Endothelial cell of umbilical vein (primary cell): ENCODE measurements around the gene PIGW. TPM values are rescaled to one million over a fixed set of nuclear protein-coding genes. Genes with fewer than 3 reads are reported as not detected.
A peak's percentile ranks its signal among the peaks of the same experiment; 100 is the strongest.

Experiments used
- BruUV-seq: library from RNA; stranded (reverse); fragments of 400-500 nt; replicated peaks from 2 replicates; lab custom pipeline; 2021; lab: Mats Ljungman, UMichigan
- CTCF ChIA-PET: fragments of 300-600, 350-600 bp; sonication (Branson Sonifier 250); formaldehyde crosslinking; loops from one replicate; lab custom pipeline; 2021; ENCODE audit warnings: antibody characterized with exemption, inconsistent platforms; lab: Charles Lee
- POLR2A ChIA-PET: fragments of 300-600, 350-600 bp; sonication (Branson Sonifier 250); formaldehyde crosslinking; loops from one replicate; lab custom pipeline; 2021; ENCODE audit warnings: antibody characterized with exemption, inconsistent platforms; lab: Charles Lee
- DNase-seq: peaks from one replicate; pipeline ENCODE4 v3.0.0-alpha.2; 2011; ENCODE audit warnings: low read depth, low spot score
- FAIRE-seq: peaks from 2 replicates; lab custom pipeline; 2011; peaks lifted over from hg19 to GRCh38; lab: Jason Lieb, UNC
- H2AFZ ChIP-seq: 2 replicates; pipeline ENCODE4 v1.6.0; 2012; ENCODE audit warnings: low read depth, low read length, control low read depth, inconsistent platforms
- H3K27ac ChIP-seq: 2 replicates; pipeline ENCODE4 v1.5.1; 2011; ENCODE audit warnings: low read depth, mild to moderate bottlenecking, control low read depth, low read length, moderate library complexity; ENCODE audit not compliant: insufficient read depth
- H3K27me3 ChIP-seq, 2 experiments: 2 replicates each; pipeline versions ENCODE4 v1.6.0 to v1.6.1; 2011; ENCODE audit warnings: low read length in 2 of 2, mixed read lengths in 1 of 2; ENCODE audit not compliant: control insufficient read depth in 2 of 2, insufficient read depth in 2 of 2
- H3K36me3 ChIP-seq, 2 experiments: 2 replicates in 1 of 2; 3 replicates in 1 of 2; pipeline ENCODE4 v1.5.1; 2011; ENCODE audit warnings: low read length in 2 of 2, mild to moderate bottlenecking in 1 of 2, moderate library complexity in 1 of 2; ENCODE audit not compliant: control insufficient read depth in 2 of 2, insufficient read depth in 2 of 2; ENCODE audit errors: extremely low read depth in 1 of 2
- H3K4me1 ChIP-seq: 3 replicates; pipeline ENCODE4 v1.5.1; 2011; ENCODE audit warnings: mild to moderate bottlenecking, low read length; ENCODE audit not compliant: control insufficient read depth, insufficient read depth; ENCODE audit errors: extremely low read depth
- H3K4me2 ChIP-seq: 2 replicates; pipeline ENCODE4 v1.6.1; 2011; ENCODE audit warnings: low read length, control low read depth, mixed read lengths; ENCODE audit not compliant: insufficient read depth
- H3K4me3 ChIP-seq, 3 experiments: fragments of 200-600 bp in 1 of 3; sonication (generic), shearing (Covaris generic) in 1 of 3; replicated peaks in 1 of 3; 2 replicates each; pipeline ENCODE4 v1.5.1; 2011 to 2016; ENCODE audit warnings: control low read depth in 3 of 3, low read length in 3 of 3, mild to moderate bottlenecking in 2 of 3, inconsistent platforms in 1 of 3, low read depth in 1 of 3, moderate library complexity in 1 of 3; ENCODE audit not compliant: insufficient read depth in 1 of 3
- H3K79me2 ChIP-seq: 2 replicates; pipeline ENCODE4 v1.6.0; 2012; ENCODE audit warnings: low read length, inconsistent platforms; ENCODE audit not compliant: control insufficient read depth, insufficient read depth
- H3K9ac ChIP-seq: replicated peaks from 2 replicates; pipeline ENCODE3; 2011; ENCODE audit warnings: low read length, control low read depth; ENCODE audit not compliant: insufficient read depth; ENCODE audit errors: extremely low read depth
- H3K9me1 ChIP-seq: replicated peaks from 3 replicates; pipeline ENCODE4 v1.6.0; 2011; ENCODE audit warnings: mild to moderate bottlenecking, low read length; ENCODE audit not compliant: control insufficient read depth, insufficient read depth; ENCODE audit errors: extremely low read depth
- H3K9me3 ChIP-seq: replicated peaks from 2 replicates; pipeline ENCODE4 v1.5.1; 2012; ENCODE audit warnings: low read length, inconsistent platforms; ENCODE audit not compliant: control insufficient read depth, insufficient read depth
- H4K20me1 ChIP-seq: replicated peaks from 2 replicates; pipeline ENCODE3; 2011; ENCODE audit warnings: mild to moderate bottlenecking, low read length; ENCODE audit not compliant: control insufficient read depth, insufficient read depth; ENCODE audit errors: extremely low read depth
- EZH2 ChIP-seq: IDR thresholded peaks from 2 replicates; pipeline ENCODE4 v1.6.1; 2012; ENCODE audit warnings: borderline replicate concordance, low read depth, mild to moderate bottlenecking, moderate library complexity, low read length, inconsistent platforms; ENCODE audit not compliant: severe bottlenecking
- MAX ChIP-seq: IDR thresholded peaks from 2 replicates; pipeline ENCODE4 v1.6.1; 2011; ENCODE audit not compliant: insufficient read depth, insufficient read length
- MYC ChIP-seq: IDR thresholded peaks from one replicate; pipeline ENCODE4 v1.6.1; 2011; ENCODE audit warnings: mild to moderate bottlenecking, low read depth, low read length
- POLR2A ChIP-seq: IDR thresholded peaks from 2 replicates; pipeline ENCODE4 v1.6.1; 2012; ENCODE audit warnings: low read depth, mild to moderate bottlenecking, control low read depth, low read length
- POLR2AphosphoS5 ChIP-seq: IDR thresholded peaks from 2 replicates; pipeline ENCODE4 v1.6.1; 2012; ENCODE audit warnings: low read depth, mild to moderate bottlenecking, control low read depth, low read length, moderate library complexity; ENCODE audit not compliant: insufficient read depth
- dilution Hi-C: fragments of 300-500 bp; cut with MboI; formaldehyde crosslinking; loops from one replicate; pipeline ENCODE4 v1.15.0; 2019; ENCODE audit warnings: low sequenced_read_pairs; ENCODE audit not compliant: extremely low pct_ligation_motif_present
- intact Hi-C: fragments of 100-400 bp; cut with micrococcal nuclease; formaldehyde crosslinking; loops from one replicate; pipeline ENCODE4 v1.10.0; 2022
- polyA plus RNA-seq, 4 experiments: library from polyadenylated mRNA; depleted of rRNA in 3 of 4; stranded (reverse) in 3 of 4; unstranded in 1 of 4; fragments of >200 nt; gene quantifications; 2 replicates each; pipeline versions ENCODE4 v1.2.1 to v1.2.3, GENCODE V29; 2011 to 2012; ENCODE audit warnings: missing spikeins in 1 of 4
- total RNA-seq: library from RNA; stranded (reverse); gene quantifications from 2 replicates; pipeline ENCODE4 v1.2.3, GENCODE V29; 2021

PIGW gene
- total and polyA plus RNA-seq, 2 donors (not counting 3 experiments of a cell fraction or from before 2014, with no cell fraction given), result 5.9 to 13.1 TPM

GRCh38 chr17:36486204-36487194 lies 48.3 kb upstream of the PIGW start, which contains the start of gene ZNHIT3:
Gene ZNHIT3 (plus strand): TSS chr17:36486681. CDS start chr17:36486700, 19 bp downstream.
- CTCF ChIA-PET, result interaction anchor here (0.6 to 1.0 kb wide), 3 partner anchors 9 to 26 kb away, joined by 3 read pairs; no protein-coding TSS in a partner anchor
- BruUV-seq, result TSS peak; percentile 49
- Histone ChIP-seq H3K27me3 (peaks cover 0 to 9% of the 10 kb centered on the region in 2 experiments), H3K79me2 (peaks cover 24% of the 10 kb centered on the region), H3K27ac (peak within 1 kb of the TSS; percentile 3), H4K20me1 (no peaks in the 10 kb centered on the region), H3K9ac (peak within 1 kb of the TSS; percentile 36), H3K9me1 (no peaks in the 10 kb centered on the region), H3K4me1 (peaks cover 17% of the 10 kb centered on the region), H3K4me3 (peak within 1 kb of the TSS; percentile 36 to 96 (median 82)), H3K36me3 (no peaks in the 10 kb centered on the region), H3K4me2 (peak within 1 kb of the TSS; percentile 78), H2AFZ (peak within 1 kb of the TSS; percentile 93), H3K9me3 (no peaks in the 10 kb centered on the region)
- dilution Hi-C loops (no loop called here), intact Hi-C loops (loop anchor here (1.0 kb wide), 1 partner anchor 48 kb away; the partner anchor contains the start of genes MYO19 and PIGW)
- POLR2A ChIA-PET, result interaction anchor here (0.6 kb wide), 1 partner anchor 1065 kb away, joined by 5 read pairs; no protein-coding TSS in a partner anchor
- TF ChIP-seq POLR2A (peak; percentile 75), MYC (no peak), POLR2AphosphoS5 (peak; percentile 74), MAX (peak; percentile 78)
- no peak for FAIRE-seq
- peak; percentile 94 for DNase-seq

- dilution Hi-C loops, result no loop called here
- Histone ChIP-seq H3K9ac (no peak overlapping the region), H3K4me1 (no peaks in the 10 kb centered on the region), H3K9me3 (no peaks in the 10 kb centered on the region), H4K20me1 (no peaks in the 10 kb centered on the region), H3K27me3 (no peaks in the 10 kb centered on the region), H3K27ac (no peak overlapping the region), H3K4me3 (no peak overlapping the region), H3K4me2 (no peak overlapping the region), H3K79me2 (peaks cover 16% of the 10 kb centered on the region), H3K36me3 (peaks cover 10 to 29% of the 10 kb centered on the region in 2 experiments), H2AFZ (no peak overlapping the region), H3K9me1 (no peaks in the 10 kb centered on the region)
- BruUV-seq, result no TSS peak
- FAIRE-seq, result no peak
- CTCF ChIA-PET, result interaction anchor here (2.0 kb wide), 1 partner anchor 11 kb away, joined by 11 read pairs; no protein-coding TSS in a partner anchor
- TF ChIP-seq EZH2 (no peak), POLR2A (no peak)
- POLR2A ChIA-PET, result no interaction called here
- DNase-seq, result no peak
- intact Hi-C loops, result no loop called here
Observed at GRCh38 chr17:36493956-36494355, 40.8 kb upstream of the PIGW start.
